Sigmoid colon (tissue), 7 donors: Measurements from ENCODE around the gene DEFB110. TPM values are rescaled to one million over a fixed set of nuclear protein-coding genes. Genes with fewer than 3 reads are reported as not detected.

Experiments
- DNase-seq: peaks from one replicate; pipeline ENCODE4 v3.0.0-alpha.2; 2019
- H3K27ac ChIP-seq, 4 donors: fragments of 200-600 bp; sonication (generic); one replicate each; pipeline ENCODE4 v1.5.1; 2016 to 2019; ENCODE audit warnings: mild to moderate bottlenecking in 1 of 4
- H3K27me3 ChIP-seq, 3 donors: fragments of 200-600 bp; sonication (generic); one replicate each; pipeline ENCODE4 v1.5.1; 2019; ENCODE audit warnings: mild to moderate bottlenecking in 1 of 3
- H3K36me3 ChIP-seq, 4 donors: fragments of 200-600 bp; sonication (generic); one replicate each; pipeline ENCODE4 v1.5.1; 2016 to 2019
- H3K4me1 ChIP-seq, 4 donors: fragments of 200-600 bp; sonication (generic); one replicate each; pipeline ENCODE4 v1.5.1; 2017 to 2019
- H3K4me3 ChIP-seq, 4 donors: fragments of 200-600 bp; sonication (generic); one replicate each; pipeline ENCODE4 v1.5.1; 2017 to 2019; ENCODE audit warnings: mild to moderate bottlenecking in 2 of 4, moderate library complexity in 1 of 4
- H3K9me3 ChIP-seq, 4 donors: fragments of 200-600 bp in 3 of 4; sonication (generic) in 3 of 4; one replicate each; pipeline versions ENCODE4 v1.5.1 to v1.6.1; 2013 to 2019
- EP300 ChIP-seq, 4 donors: sonication (generic); formaldehyde crosslinking; IDR thresholded peaks; one replicate each; pipeline ENCODE4 v1.6.1; 2017; ENCODE audit warnings: antibody characterized with exemption in 4 of 4
- POLR2A ChIP-seq, 2 donors: fragments of 450-650 bp; IDR thresholded peaks; one replicate each; pipeline ENCODE4 v1.6.1; 2016; ENCODE audit warnings: antibody characterized with exemption in 2 of 2, mild to moderate bottlenecking in 2 of 2, moderate library complexity in 2 of 2
- POLR2AphosphoS5 ChIP-seq, 4 donors: sonication (generic); formaldehyde crosslinking; IDR thresholded peaks; one replicate each; pipeline ENCODE4 v1.6.1; 2017; ENCODE audit warnings: antibody characterized with exemption in 4 of 4
- WGBS, 2 donors: extraction: QIAGEN DNeasy Blood & Tissue Kit; methylation state at CpG; one replicate each; pipeline ENCODE4 v1.1.7; 2013; 5-methylcytosine and 5-hydroxymethylcytosine counted together
- intact Hi-C: fragments of 100-400 bp; cut with DNase I; formaldehyde crosslinking; loops from one replicate; pipeline ENCODE4 v1.15.1; 2023
- polyA plus RNA-seq, 3 donors: library from polyadenylated mRNA; stranded (reverse); fragments of 200-250 nt; gene quantifications; one replicate each; pipeline ENCODE4 v1.2.3, GENCODE V29; 2013
- total RNA-seq, 4 donors: library from RNA; depleted of rRNA; stranded (reverse); fragments of >200 nt; gene quantifications; one replicate each; pipeline ENCODE4 v1.1.0, GENCODE V29; 2016
- TF ChIP-seq, protein P1 (sequence below), 4 experiments: fragments of 450-650 bp in 3 of 4; fragments of 200-600 bp in 1 of 4; IDR thresholded peaks; one replicate each; pipeline ENCODE4 v1.5.1; 2016 to 2019; ENCODE audit warnings: antibody characterized with exemption in 4 of 4, mild to moderate bottlenecking in 3 of 4, moderate library complexity in 2 of 4
- donor health status: healthy with polysubstance abuse.
- donor health status: Bipolar disorder and iron deficiency.
- donor health status: healthy.

DEFB110 gene
- total and polyA plus RNA-seq, 7 donors: not detected

DNA sequence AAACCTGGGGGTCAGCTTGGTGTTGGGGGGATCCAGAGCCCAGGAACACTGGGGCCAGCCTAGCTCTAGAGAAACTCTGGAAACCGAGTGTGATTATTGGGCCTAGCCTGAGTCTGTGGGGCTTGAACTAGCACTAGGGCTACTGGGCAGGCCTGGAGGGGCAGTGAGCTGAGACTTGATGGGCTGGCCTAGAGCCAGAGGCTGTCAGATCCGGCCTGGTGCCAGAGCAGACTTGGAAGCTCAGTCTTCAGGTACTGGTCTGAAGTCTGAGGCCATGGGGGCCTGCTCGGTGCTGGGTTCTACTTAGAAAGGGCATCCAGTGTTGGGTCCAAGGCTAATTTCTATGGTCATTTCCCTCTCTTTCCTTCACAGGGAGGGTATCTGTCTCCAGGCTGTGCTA lies 25.2 kb upstream of the DEFB110 start:
- no peak for TF ChIP-seq POLR2AphosphoS5 (IDR thresholded peaks at IDR 0.05)
- TF ChIP-seq EP300 (IDR thresholded peaks at IDR 0.05): no peak
- TF ChIP-seq POLR2A (IDR thresholded peaks at IDR 0.05): no peak
- TF ChIP-seq, protein P1, sequence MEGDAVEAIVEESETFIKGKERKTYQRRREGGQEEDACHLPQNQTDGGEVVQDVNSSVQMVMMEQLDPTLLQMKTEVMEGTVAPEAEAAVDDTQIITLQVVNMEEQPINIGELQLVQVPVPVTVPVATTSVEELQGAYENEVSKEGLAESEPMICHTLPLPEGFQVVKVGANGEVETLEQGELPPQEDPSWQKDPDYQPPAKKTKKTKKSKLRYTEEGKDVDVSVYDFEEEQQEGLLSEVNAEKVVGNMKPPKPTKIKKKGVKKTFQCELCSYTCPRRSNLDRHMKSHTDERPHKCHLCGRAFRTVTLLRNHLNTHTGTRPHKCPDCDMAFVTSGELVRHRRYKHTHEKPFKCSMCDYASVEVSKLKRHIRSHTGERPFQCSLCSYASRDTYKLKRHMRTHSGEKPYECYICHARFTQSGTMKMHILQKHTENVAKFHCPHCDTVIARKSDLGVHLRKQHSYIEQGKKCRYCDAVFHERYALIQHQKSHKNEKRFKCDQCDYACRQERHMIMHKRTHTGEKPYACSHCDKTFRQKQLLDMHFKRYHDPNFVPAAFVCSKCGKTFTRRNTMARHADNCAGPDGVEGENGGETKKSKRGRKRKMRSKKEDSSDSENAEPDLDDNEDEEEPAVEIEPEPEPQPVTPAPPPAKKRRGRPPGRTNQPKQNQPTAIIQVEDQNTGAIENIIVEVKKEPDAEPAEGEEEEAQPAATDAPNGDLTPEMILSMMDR (IDR thresholded peaks at IDR 0.05): no peak
- intact Hi-C loops: no loop called here
- H3K4me3 ChIP-seq: no peak overlapping the region

DNA sequence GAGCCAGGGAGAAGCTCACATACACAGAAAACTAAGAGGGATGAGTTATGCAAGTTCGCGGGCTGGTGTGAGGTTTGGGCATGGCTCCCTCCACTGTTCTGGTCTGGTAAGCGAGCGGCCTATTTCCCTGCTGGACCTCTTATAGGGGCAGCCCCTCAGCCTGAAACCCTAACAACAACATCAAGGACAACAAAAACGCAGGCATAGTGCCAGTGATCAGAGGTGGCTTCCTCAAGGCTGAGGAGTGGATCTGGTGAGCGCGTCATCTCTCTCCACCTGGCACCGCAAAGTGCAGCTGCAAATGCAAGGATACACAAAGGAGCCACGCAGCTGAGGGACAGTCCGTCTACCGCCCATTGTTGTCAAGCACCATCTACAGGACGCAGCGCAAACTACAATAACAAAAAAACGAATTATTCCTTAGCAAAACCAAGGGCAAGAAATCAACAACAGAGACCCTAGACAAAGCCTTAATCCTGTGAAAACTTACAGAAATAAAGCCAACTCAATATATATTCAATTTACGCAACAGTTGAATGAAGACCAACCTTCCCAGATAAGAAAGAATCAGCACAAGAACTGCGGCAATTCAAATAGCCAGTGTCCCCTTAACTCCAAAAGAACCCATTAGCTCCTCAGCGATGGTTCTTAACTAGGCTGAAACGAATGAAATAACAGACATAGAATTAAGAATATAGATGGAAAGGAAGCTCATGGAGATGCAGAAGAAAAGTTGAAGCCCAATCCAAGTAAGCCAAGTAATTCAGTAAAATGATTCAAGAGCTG lies 9.2 kb upstream of the DEFB110 start:
- no peak overlapping the region for H3K4me3 ChIP-seq
- intact Hi-C loops: no loop called here
- no peaks in the 10 kb centered on the region for H3K27me3 ChIP-seq
- no peaks in the 10 kb centered on the region for H3K4me1 ChIP-seq
- no peaks in the 10 kb centered on the region for H3K9me3 ChIP-seq
- DNase-seq: no peak
- no peaks in the 10 kb centered on the region for H3K36me3 ChIP-seq
- 38 to 46% methylated on average over 18 of the region's 18 CpGs for WGBS, 2 donors
- no peak for TF ChIP-seq POLR2A (IDR thresholded peaks at IDR 0.05)
- TF ChIP-seq, protein P1 (IDR thresholded peaks at IDR 0.05): no peak
- TF ChIP-seq EP300 (IDR thresholded peaks at IDR 0.05): no peak
- TF ChIP-seq POLR2AphosphoS5 (IDR thresholded peaks at IDR 0.05): no peak
- H3K27ac ChIP-seq: no peak overlapping the region

More for the DNA sequence above, 25.2 kb upstream of the DEFB110 start:
- no peak overlapping the region for H3K27ac ChIP-seq
- no peaks in the 10 kb centered on the region for H3K36me3 ChIP-seq
- 63 to 78% methylated on average over 3 of the region's 3 CpGs for WGBS, 2 donors
- H3K4me1 ChIP-seq: no peaks in the 10 kb centered on the region
- H3K27me3 ChIP-seq: no peaks in the 10 kb centered on the region
- DNase-seq: no peak
- no peaks in the 10 kb centered on the region for H3K9me3 ChIP-seq

DNA sequence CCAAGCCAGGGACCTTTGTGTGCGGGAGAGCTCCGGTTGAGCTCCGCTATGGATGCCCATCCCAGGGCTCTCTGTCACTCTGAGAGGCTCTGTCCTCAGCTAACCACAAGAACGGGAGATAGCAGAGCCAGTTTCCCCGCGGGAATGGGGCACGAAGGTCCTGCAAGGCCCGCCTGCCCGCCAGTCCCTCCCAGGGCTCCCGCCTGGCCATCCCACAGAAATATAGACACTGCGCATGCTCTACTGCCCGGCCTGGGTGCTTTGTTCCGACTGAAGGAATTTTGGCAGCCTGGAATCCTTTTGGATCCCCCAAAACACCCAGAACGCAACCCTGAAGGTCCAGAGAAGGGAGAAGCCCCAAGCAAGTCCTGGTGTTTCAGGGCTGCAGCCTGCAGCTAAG lies 8.6 kb upstream of the DEFB110 start:
- Histone ChIP-seq H3K4me1 (no peaks in the 10 kb centered on the region), H3K4me3 (no peak overlapping the region), H3K36me3 (no peaks in the 10 kb centered on the region), H3K27me3 (no peaks in the 10 kb centered on the region), H3K9me3 (no peaks in the 10 kb centered on the region), H3K27ac (no peak overlapping the region)
- TF ChIP-seq, protein P1 (IDR thresholded peaks at IDR 0.05): no peak
- DNase-seq: no peak
- WGBS, 2 donors: 86 to 88% methylated on average over 14 of the region's 14 CpGs
- intact Hi-C loops: no loop called here

DNA sequence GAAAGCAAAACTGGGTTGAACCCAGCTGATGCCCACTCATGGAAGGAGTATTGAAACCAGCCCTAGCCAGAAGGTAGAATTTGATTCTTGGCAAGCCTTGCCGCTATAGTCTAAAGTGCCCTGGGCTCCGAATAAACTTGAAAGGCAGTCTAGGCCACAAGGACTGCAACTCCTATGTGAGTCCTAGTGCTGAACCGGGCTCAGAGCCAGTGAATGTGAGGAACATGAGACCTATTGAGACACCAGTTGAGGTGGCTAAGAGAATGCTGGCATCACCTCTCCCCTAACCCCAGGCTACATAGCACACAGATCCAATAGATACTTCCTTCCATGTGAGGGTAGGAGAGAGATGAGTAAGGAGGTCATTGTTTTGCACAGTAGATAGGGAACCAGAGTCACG lies 3.5 kb upstream of the DEFB110 start:
- TF ChIP-seq, protein P1 (IDR thresholded peaks at IDR 0.05): no peak
- no peak for TF ChIP-seq POLR2AphosphoS5 (IDR thresholded peaks at IDR 0.05)
- no peak for TF ChIP-seq POLR2A (IDR thresholded peaks at IDR 0.05)
- TF ChIP-seq EP300 (IDR thresholded peaks at IDR 0.05): no peak
- Histone ChIP-seq H3K27ac (no peak overlapping the region), H3K36me3 (no peaks in the 10 kb centered on the region), H3K4me3 (no peak overlapping the region), H3K4me1 (no peaks in the 10 kb centered on the region), H3K9me3 (no peaks in the 10 kb centered on the region), H3K27me3 (no peaks in the 10 kb centered on the region)
- 87 to 88% methylated on average over 4 of the region's 4 CpGs for WGBS, 2 donors
- no peak for DNase-seq
- intact Hi-C loops: no loop called here

DNA sequence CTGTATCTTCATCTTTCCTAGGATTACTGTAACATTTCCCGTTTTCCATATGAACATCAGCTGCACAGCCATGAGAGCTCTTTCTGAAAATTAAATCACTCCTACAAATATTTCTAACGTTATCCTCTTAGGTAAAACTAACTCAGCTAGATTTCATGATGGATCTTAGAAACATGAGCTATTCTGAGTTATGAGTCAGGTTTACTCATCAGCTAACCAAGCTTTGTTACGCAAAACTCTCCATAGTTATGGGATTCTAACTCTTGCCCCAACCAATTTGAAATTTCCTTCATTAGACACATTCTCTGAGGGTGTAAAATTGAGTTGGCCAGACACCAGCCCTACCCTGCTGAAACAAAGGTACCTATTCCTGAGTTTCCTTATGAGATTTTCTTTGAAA lies 14.0 kb downstream of the DEFB110 start:
- Histone ChIP-seq H3K27ac (no peak overlapping the region), H3K9me3 (no peaks in the 10 kb centered on the region), H3K4me1 (no peaks in the 10 kb centered on the region), H3K27me3 (no peaks in the 10 kb centered on the region), H3K4me3 (no peak overlapping the region), H3K36me3 (no peaks in the 10 kb centered on the region)
- intact Hi-C loops: no loop called here
- TF ChIP-seq POLR2AphosphoS5 (IDR thresholded peaks at IDR 0.05) (no peak), EP300 (IDR thresholded peaks at IDR 0.05) (no peak), POLR2A (IDR thresholded peaks at IDR 0.05) (no peak)
- TF ChIP-seq, protein P1 (IDR thresholded peaks at IDR 0.05): no peak
- DNase-seq: no peak
- WGBS, 2 donors: 83 to 87% methylated on average over 3 of the region's 3 CpGs
